HG02970 (cell line): ENCODE data around the gene C1orf159.

ENCODE experiments used
- ATAC-seq: cut with Tn5 transposase; IDR thresholded peaks from one replicate; pipeline ENCODE4 v1.9.1; 2021; ENCODE audit warnings: mild to moderate bottlenecking, moderate library complexity, moderate number of reproducible peaks; ENCODE audit not compliant: unreplicated experiment, low FRiP score

Gene C1orf159

GRCh38 chr1:1044455-1045078 is 71.3 kb downstream of the C1orf159 start:
- ATAC-seq = no peak

GRCh38 chr1:1043921-1044320 is 72.0 kb downstream of the C1orf159 start:
- ATAC-seq = no peak

DNA sequence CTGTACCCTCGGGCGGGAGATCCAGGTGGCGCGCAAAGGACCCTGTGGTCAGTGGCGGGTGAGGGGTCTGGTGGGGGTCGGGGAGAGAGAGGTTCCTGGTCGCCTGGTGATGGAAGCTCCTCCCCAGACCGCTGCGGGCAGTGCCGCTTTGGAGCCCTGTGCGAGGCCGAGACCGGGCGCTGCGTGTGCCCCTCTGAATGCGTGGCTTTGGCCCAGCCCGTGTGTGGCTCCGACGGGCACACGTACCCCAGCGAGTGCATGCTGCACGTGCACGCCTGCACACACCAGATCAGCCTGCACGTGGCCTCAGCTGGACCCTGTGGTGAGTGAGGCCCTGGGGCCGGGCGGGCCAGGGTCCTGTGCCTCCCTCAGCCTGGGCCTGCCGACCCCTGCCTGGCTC is 72.5 kb downstream of the C1orf159 start:
- no peak for ATAC-seq

- ATAC-seq = no peak
Observed at GRCh38 chr1:1042835-1043234, 73.1 kb downstream of the C1orf159 start.

DNA sequence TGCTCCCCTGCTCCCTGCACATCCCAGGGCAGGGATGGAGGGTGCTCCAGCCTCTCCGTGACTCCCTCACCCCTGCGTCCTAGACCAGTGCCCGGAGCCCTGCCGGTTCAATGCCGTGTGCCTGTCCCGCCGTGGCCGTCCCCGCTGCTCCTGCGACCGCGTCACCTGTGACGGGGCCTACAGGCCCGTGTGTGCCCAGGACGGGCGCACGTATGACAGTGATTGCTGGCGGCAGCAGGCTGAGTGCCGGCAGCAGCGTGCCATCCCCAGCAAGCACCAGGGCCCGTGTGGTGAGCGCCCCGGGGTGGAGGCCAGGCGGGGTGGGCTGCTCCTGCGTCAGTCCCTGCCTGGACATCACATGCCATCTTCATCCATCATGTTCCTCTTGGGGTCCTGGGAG is 74.0 kb downstream of the C1orf159 start:
- no peak for ATAC-seq

DNA sequence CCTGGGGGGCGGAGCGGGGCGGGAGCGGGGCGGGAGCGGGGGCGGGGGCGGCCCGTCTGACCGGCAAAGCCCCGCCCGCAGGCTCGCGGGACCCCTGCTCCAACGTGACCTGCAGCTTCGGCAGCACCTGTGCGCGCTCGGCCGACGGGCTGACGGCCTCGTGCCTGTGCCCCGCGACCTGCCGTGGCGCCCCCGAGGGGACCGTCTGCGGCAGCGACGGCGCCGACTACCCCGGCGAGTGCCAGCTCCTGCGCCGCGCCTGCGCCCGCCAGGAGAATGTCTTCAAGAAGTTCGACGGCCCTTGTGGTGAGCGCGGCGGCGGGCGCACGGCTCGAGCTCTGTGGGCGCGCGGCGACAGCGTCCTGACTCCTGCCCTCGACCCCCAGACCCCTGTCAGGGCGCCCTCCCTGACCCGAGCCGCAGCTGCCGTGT is 74.8 kb downstream of the C1orf159 start:
- no peak for ATAC-seq

GRCh38 chr1:1040004-1040991 is 75.6 kb downstream of the C1orf159 start:
- ATAC-seq = peak; percentile 43

- no peak for ATAC-seq
Observed at GRCh38 chr1:1039145-1039910, 76.6 kb downstream of the C1orf159 start.

GRCh38 chr1:1038694-1039093 is 77.2 kb downstream of the C1orf159 start:
- no peak for ATAC-seq

- no peak for ATAC-seq
Observed at GRCh38 chr1:1037366-1038327, 78.2 kb downstream of the C1orf159 start.

GRCh38 chr1:1035291-1035943 is 80.5 kb downstream of the C1orf159 start:
- ATAC-seq = no peak

GRCh38 chr1:1034439-1034781 is 81.5 kb downstream of the C1orf159 start:
- no peak for ATAC-seq

DNA sequence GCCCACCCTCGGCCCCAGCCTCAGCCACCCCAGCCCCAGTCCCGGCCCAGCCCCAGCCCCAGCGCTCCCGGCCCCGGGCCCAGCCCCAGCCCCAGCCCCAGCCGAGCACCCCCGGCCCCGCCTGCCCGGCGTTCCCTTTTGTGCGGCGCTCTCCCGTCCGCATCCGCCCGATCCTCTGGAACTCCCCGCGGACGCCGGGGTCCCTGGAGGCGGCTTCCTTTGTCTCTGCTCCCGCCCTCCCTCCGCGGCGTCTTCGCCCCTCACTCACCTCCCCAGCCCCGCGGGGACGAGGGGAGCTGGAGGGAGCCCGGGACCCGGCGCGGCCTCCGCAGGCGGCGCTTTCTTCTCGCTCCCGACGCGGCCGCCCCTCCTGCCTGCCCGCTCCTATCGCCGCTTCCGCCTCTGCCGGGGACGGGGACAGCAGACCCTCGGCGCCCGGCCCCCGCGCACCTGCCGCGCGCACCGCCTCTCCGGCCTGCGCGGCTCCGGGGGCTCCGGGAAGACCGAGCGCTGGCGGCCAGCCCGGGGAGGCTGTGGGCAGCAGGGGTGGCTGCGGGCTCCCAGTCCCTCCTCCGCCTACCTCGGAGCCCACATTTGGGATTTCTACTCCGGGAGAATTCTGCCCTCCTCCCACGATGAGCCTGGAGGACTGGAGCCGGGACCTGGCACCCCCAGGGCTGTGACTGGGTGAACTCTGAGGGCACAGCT is 82.0 kb downstream of the C1orf159 start:
- no peak for ATAC-seq

GRCh38 chr1:1033009-1033587 is 82.8 kb downstream of the C1orf159 start:
- peak; percentile 94 for ATAC-seq

DNA sequence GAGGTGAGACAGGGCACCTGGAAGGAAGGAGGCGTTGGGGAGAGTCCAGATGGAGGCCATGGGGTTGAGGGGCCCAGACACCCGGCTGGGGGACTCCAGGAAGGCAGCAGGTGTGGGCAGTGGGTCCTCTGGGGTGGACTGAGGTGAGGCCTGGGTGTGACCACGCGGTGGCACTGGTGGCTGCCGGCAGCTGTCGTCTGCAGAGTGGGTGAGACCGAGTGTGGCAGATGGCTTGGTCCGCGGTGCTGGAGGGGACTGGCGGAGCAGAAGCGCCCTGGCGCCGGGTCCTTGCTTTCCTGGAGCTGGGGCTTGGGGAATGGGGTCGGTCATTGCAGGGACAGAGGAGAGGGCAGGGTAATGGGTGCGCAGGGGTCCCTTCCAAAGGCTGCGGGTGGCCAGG is 83.5 kb downstream of the C1orf159 start:
- no peak for ATAC-seq
